ENCODE measurements around the gene TROAP.

- TF ChIP-seq POLR2A (IDR thresholded peaks at IDR 0.05) (no peak), CTCF (IDR thresholded peaks at IDR 0.05) (no peak)
Observed at GRCh38 chr12:49362077-49362476, 39.0 kb downstream of the TROAP start.

All from body of pancreas (tissue), 4 donors.